Stimulated activated CD8-positive, alpha-beta memory T cell treated with anti-CD3 and anti-CD28 coated beads, Interleukin-7, amount 100 ng/mL, for 24 hours (primary cell): ENCODE measurements around the gene BCHE.

Experiments used
- DNase-seq: peaks from one replicate; pipeline ENCODE4 v3.0.0-alpha.2; 2020; ENCODE audit warnings: low read depth

Gene BCHE

GRCh38 chr3:165837058-165837525 is at the start of gene BCHE:
Gene BCHE, minus strand, starts transcription at chr3:165837423. Its CDS starts 6,390 bp downstream, at chr3:165831033.
- DNase-seq = no peak

- no peak for DNase-seq
Observed at GRCh38 chr3:165885558-165886270, 48.5 kb upstream of the BCHE start.

- no peak for DNase-seq
Observed at GRCh38 chr3:165884518-165884917, 47.3 kb upstream of the BCHE start.

- DNase-seq = no peak
Observed at GRCh38 chr3:165883863-165884478, 46.7 kb upstream of the BCHE start.

GRCh38 chr3:165883117-165883516 is 45.9 kb upstream of the BCHE start:
- no peak for DNase-seq

- DNase-seq = no peak
Observed at GRCh38 chr3:165875644-165876043, 38.4 kb upstream of the BCHE start.

- no peak for DNase-seq
Observed at GRCh38 chr3:165874663-165875489, 37.7 kb upstream of the BCHE start.

- no peak for DNase-seq
Observed at GRCh38 chr3:165868088-165868487, 30.9 kb upstream of the BCHE start.

- no peak for DNase-seq
Observed at GRCh38 chr3:165859061-165859460, 21.8 kb upstream of the BCHE start.

GRCh38 chr3:165855581-165855980 is 18.4 kb upstream of the BCHE start:
- no peak for DNase-seq

GRCh38 chr3:165854696-165855095 is 17.5 kb upstream of the BCHE start:
- DNase-seq = no peak

GRCh38 chr3:165852711-165853110 is 15.5 kb upstream of the BCHE start:
- DNase-seq = no peak

- no peak for DNase-seq
Observed at GRCh38 chr3:165852191-165852590, 15.0 kb upstream of the BCHE start.

- DNase-seq = no peak
Observed at GRCh38 chr3:165846056-165846455, 8.8 kb upstream of the BCHE start.

GRCh38 chr3:165839296-165840076 is 2.3 kb upstream of the BCHE start:
- DNase-seq = no peak

GRCh38 chr3:165837801-165838200 is 578 bp upstream of the BCHE start:
- DNase-seq = no peak

GRCh38 chr3:165835431-165835830 is 1.8 kb downstream of the BCHE start:
- DNase-seq = no peak

GRCh38 chr3:165830746-165831145 is 6.5 kb downstream of the BCHE start:
- DNase-seq = no peak

- no peak for DNase-seq
Observed at GRCh38 chr3:165827883-165828282, 9.3 kb downstream of the BCHE start.

- DNase-seq = no peak
Observed at GRCh38 chr3:165827233-165827632, 10.0 kb downstream of the BCHE start.

GRCh38 chr3:165820671-165821123 is 16.5 kb downstream of the BCHE start:
- DNase-seq = no peak

- DNase-seq = no peak
Observed at GRCh38 chr3:165817160-165817709, 20.0 kb downstream of the BCHE start.
